ENCODE results near the gene RIMS4.

Gene RIMS4

GRCh38 chr20:44758247-44759101 lies 51.9 kb downstream of the RIMS4 start:
- no peak for DNase-seq

GRCh38 chr20:44756956-44757355 lies 53.4 kb downstream of the RIMS4 start:
- DNase-seq = no peak

GRCh38 chr20:44756011-44756688 lies 54.2 kb downstream of the RIMS4 start:
- no peak for DNase-seq

GRCh38 chr20:44754554-44754953 lies 55.8 kb downstream of the RIMS4 start:
- DNase-seq = no peak

GRCh38 chr20:44752099-44752931 lies 58.0 kb downstream of the RIMS4 start:
- DNase-seq = no peak

- DNase-seq = no peak
Measured at GRCh38 chr20:44750081-44750805, 60.1 kb downstream of the RIMS4 start.

- no peak for DNase-seq
Measured at GRCh38 chr20:44748005-44748370, 62.4 kb downstream of the RIMS4 start.

- DNase-seq = peak; percentile 18
Measured at GRCh38 chr20:44747166-44748004, 63.0 kb downstream of the RIMS4 start.

GRCh38 chr20:44746367-44747165 lies 63.8 kb downstream of the RIMS4 start:
- no peak for DNase-seq

GRCh38 chr20:44745598-44746366 lies 64.6 kb downstream of the RIMS4 start, which contains the start of gene KCNK15:
KCNK15 (plus strand) TSS chr20:44745865; CDS start chr20:44745911, 46 bp downstream.
- no peak for DNase-seq

- no peak for DNase-seq
Measured at GRCh38 chr20:44745122-44745597, 65.2 kb downstream of the RIMS4 start.

GRCh38 chr20:44743916-44744655 lies 66.3 kb downstream of the RIMS4 start:
- no peak for DNase-seq

GRCh38 chr20:44743080-44743701 lies 67.2 kb downstream of the RIMS4 start:
- no peak for DNase-seq

- DNase-seq = no peak
Measured at GRCh38 chr20:44742304-44743079, 67.9 kb downstream of the RIMS4 start.

- DNase-seq = no peak
Measured at GRCh38 chr20:44739942-44740341, 70.4 kb downstream of the RIMS4 start.

GRCh38 chr20:44738813-44739477 lies 71.4 kb downstream of the RIMS4 start:
- peak; percentile 4 for DNase-seq

GRCh38 chr20:44737116-44737515 lies 73.2 kb downstream of the RIMS4 start:
- DNase-seq = no peak

Data from activated effector memory CD4-positive, alpha-beta T cell treated with Interleukin-2 at 50 U/mL for 16 hours (primary cell).